ENCODE results near the gene TSPAN18. TPM values are rescaled to one million over a fixed set of nuclear protein-coding genes. Genes with fewer than 3 reads are reported as not detected.

TSPAN18 gene
- total and polyA plus RNA-seq, 2 experiments from 2014 or later = 6.0 to 10.6 TPM

GRCh38 chr11:44791316-44791925 lies 64.7 kb downstream of the TSPAN18 start (continued):
- TF ChIP-seq, protein P1, sequence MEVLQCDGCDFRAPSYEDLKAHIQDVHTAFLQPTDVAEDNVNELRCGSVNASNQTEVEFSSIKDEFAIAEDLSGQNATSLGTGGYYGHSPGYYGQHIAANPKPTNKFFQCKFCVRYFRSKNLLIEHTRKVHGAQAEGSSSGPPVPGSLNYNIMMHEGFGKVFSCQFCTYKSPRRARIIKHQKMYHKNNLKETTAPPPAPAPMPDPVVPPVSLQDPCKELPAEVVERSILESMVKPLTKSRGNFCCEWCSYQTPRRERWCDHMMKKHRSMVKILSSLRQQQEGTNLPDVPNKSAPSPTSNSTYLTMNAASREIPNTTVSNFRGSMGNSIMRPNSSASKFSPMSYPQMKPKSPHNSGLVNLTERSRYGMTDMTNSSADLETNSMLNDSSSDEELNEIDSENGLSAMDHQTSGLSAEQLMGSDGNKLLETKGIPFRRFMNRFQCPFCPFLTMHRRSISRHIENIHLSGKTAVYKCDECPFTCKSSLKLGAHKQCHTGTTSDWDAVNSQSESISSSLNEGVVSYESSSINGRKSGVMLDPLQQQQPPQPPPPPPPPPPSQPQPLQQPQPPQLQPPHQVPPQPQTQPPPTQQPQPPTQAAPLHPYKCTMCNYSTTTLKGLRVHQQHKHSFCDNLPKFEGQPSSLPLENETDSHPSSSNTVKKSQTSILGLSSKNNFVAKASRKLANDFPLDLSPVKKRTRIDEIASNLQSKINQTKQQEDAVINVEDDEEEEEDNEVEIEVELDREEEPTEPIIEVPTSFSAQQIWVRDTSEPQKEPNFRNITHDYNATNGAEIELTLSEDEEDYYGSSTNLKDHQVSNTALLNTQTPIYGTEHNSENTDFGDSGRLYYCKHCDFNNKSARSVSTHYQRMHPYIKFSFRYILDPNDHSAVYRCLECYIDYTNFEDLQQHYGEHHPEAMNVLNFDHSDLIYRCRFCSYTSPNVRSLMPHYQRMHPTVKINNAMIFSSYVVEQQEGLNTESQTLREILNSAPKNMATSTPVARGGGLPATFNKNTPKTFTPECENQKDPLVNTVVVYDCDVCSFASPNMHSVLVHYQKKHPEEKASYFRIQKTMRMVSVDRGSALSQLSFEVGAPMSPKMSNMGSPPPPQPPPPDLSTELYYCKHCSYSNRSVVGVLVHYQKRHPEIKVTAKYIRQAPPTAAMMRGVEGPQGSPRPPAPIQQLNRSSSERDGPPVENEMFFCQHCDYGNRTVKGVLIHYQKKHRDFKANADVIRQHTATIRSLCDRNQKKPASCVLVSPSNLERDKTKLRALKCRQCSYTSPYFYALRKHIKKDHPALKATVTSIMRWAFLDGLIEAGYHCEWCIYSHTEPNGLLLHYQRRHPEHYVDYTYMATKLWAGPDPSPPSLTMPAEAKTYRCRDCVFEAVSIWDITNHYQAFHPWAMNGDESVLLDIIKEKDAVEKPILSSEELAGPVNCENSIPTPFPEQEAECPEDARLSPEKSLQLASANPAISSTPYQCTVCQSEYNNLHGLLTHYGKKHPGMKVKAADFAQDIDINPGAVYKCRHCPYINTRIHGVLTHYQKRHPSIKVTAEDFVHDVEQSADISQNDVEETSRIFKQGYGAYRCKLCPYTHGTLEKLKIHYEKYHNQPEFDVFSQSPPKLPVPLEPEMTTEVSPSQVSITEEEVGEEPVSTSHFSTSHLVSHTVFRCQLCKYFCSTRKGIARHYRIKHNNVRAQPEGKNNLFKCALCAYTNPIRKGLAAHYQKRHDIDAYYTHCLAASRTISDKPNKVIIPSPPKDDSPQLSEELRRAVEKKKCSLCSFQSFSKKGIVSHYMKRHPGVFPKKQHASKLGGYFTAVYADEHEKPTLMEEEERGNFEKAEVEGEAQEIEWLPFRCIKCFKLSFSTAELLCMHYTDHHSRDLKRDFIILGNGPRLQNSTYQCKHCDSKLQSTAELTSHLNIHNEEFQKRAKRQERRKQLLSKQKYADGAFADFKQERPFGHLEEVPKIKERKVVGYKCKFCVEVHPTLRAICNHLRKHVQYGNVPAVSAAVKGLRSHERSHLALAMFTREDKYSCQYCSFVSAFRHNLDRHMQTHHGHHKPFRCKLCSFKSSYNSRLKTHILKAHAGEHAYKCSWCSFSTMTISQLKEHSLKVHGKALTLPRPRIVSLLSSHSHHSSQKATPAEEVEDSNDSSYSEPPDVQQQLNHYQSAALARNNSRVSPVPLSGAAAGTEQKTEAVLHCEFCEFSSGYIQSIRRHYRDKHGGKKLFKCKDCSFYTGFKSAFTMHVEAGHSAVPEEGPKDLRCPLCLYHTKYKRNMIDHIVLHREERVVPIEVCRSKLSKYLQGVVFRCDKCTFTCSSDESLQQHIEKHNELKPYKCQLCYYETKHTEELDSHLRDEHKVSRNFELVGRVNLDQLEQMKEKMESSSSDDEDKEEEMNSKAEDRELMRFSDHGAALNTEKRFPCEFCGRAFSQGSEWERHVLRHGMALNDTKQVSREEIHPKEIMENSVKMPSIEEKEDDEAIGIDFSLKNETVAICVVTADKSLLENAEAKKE (CRISPR knock-in tag; IDR thresholded peaks at IDR 0.05) = no peak
- TF ChIP-seq, protein P2, sequence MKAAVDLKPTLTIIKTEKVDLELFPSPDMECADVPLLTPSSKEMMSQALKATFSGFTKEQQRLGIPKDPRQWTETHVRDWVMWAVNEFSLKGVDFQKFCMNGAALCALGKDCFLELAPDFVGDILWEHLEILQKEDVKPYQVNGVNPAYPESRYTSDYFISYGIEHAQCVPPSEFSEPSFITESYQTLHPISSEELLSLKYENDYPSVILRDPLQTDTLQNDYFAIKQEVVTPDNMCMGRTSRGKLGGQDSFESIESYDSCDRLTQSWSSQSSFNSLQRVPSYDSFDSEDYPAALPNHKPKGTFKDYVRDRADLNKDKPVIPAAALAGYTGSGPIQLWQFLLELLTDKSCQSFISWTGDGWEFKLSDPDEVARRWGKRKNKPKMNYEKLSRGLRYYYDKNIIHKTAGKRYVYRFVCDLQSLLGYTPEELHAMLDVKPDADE (IDR thresholded peaks at IDR 0.05) = no peak
- no peak for TF ChIP-seq ZNF114 (CRISPR knock-in tag; IDR thresholded peaks at IDR 0.05)
- no peak for TF ChIP-seq NANOG (IDR thresholded peaks at IDR 0.05; ENCODE audit: borderline replicate concordance)
- TF ChIP-seq CREB1 (CRISPR knock-in tag; IDR thresholded peaks at IDR 0.05; ENCODE audit: low read depth) = no peak
- no peak for TF ChIP-seq POLR2AphosphoS5 (IDR thresholded peaks at IDR 0.05; ENCODE audit: low read depth)
- TF ChIP-seq EZH2phosphoT487 (IDR thresholded peaks at IDR 0.05; ENCODE audit: unreplicated experiment) = no peak
- TF ChIP-seq, protein P3, sequence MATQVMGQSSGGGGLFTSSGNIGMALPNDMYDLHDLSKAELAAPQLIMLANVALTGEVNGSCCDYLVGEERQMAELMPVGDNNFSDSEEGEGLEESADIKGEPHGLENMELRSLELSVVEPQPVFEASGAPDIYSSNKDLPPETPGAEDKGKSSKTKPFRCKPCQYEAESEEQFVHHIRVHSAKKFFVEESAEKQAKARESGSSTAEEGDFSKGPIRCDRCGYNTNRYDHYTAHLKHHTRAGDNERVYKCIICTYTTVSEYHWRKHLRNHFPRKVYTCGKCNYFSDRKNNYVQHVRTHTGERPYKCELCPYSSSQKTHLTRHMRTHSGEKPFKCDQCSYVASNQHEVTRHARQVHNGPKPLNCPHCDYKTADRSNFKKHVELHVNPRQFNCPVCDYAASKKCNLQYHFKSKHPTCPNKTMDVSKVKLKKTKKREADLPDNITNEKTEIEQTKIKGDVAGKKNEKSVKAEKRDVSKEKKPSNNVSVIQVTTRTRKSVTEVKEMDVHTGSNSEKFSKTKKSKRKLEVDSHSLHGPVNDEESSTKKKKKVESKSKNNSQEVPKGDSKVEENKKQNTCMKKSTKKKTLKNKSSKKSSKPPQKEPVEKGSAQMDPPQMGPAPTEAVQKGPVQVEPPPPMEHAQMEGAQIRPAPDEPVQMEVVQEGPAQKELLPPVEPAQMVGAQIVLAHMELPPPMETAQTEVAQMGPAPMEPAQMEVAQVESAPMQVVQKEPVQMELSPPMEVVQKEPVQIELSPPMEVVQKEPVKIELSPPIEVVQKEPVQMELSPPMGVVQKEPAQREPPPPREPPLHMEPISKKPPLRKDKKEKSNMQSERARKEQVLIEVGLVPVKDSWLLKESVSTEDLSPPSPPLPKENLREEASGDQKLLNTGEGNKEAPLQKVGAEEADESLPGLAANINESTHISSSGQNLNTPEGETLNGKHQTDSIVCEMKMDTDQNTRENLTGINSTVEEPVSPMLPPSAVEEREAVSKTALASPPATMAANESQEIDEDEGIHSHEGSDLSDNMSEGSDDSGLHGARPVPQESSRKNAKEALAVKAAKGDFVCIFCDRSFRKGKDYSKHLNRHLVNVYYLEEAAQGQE (IDR thresholded peaks at IDR 0.05; ENCODE audit: unreplicated experiment) = no peak
- no peak for TF ChIP-seq CTCF (conservative IDR thresholded peaks at IDR 0.05; ENCODE audit: low read depth in 2 of 2)
- TF ChIP-seq STAT1 (IDR thresholded peaks at IDR 0.05; ENCODE audit: unreplicated experiment) = no peak

All from GM23338 (cell line).